Measurements from ENCODE around the gene DGKI. TPM values are rescaled to one million over a fixed set of nuclear protein-coding genes. Genes with fewer than 3 reads are reported as not detected.

Gene DGKI
- total RNA-seq, 2 donors from 2014 or later, result 1.5 to 4.4 TPM

DNA sequence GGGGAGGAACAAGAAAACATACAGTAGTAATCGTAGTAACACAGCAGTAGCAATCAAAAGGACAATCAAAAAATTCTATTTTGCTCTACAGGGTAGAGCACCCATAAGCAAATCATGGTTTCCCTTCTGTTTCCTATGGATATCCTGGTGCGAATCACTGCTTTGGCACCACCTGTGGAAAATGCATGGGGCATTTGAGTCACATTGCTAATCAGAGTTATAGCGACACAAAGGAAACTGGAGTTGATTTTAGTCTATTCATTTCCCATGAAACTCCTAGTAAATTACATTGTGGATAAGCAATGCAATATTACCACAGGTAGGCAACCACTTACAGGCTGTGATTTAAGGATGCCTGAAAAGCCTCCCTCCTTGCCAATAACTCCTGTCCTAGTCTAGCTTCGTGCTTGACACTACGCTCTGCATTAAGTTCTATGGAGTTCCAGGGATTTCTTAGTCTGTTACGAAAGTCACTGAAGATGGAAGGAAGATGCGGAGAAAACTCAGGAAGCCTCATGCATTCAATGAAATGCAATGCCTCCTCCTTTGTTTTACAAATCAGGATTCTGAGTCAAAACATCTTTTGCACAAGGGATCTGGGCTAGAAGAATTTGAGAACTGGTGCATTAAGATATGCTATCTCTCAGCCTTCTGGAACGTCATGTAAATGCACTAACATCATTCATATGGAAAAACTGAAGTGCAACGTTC lies 188.4 kb downstream of the DGKI start:
- no peaks in the 10 kb centered on the region for H3K9me3 Mint-ChIP-seq
- ATAC-seq, result no peak
- peaks cover 12 to 31% of the 10 kb centered on the region in 2 donors for H3K27me3 Mint-ChIP-seq
- no peak for DNase-seq (ENCODE audit: low spot score)
- no peaks in the 10 kb centered on the region for H3K36me3 Mint-ChIP-seq
- H3K4me3 Mint-ChIP-seq, result no peak overlapping the region
- H3K27ac Mint-ChIP-seq, result no peak overlapping the region
- H3K4me1 Mint-ChIP-seq (ENCODE audit: low read depth in 2 of 2), result no peaks in the 10 kb centered on the region

DNA sequence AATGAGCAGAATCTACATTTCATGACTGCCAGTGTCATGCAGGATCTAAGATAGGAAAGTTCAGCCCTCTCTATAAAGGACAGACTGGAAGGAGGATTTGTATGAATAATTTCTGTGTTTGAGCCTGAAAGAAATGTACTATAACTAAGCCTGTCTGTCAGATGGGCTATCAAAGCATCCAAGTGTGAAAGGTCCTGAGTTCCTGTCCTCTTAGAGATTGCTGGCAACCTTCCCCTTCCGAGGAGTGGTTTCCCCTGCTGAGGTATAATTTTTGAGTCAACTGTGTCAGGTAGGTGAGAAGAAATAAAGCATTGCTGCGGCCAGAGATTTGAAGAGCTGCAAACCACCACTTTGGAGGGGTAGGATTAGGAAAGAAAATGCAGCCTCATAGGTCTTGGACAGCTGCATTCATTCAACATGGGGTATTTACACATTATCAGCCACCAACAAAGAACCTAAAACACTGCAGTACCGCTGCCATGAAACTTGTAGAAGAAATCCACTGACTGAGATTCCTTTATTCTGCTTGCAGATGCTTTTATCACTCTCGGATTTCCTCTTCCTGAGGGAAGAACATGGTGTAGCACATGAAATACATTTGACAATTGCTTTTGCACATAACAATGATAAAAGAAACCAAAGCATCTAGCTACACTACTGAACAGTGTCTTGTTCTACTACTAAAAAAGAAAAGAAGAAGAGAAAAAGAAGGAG lies 189.1 kb downstream of the DGKI start:
- Mint-ChIP-seq H3K27me3 (peaks cover 12 to 26% of the 10 kb centered on the region in 2 donors), H3K9me3 (no peaks in the 10 kb centered on the region), H3K4me3 (no peak overlapping the region), H3K27ac (no peak overlapping the region), H3K4me1 (ENCODE audit: low read depth in 2 of 2) (no peaks in the 10 kb centered on the region), H3K36me3 (no peaks in the 10 kb centered on the region)
- ATAC-seq (no peak), DNase-seq (ENCODE audit: low spot score) (no peak)

DNA sequence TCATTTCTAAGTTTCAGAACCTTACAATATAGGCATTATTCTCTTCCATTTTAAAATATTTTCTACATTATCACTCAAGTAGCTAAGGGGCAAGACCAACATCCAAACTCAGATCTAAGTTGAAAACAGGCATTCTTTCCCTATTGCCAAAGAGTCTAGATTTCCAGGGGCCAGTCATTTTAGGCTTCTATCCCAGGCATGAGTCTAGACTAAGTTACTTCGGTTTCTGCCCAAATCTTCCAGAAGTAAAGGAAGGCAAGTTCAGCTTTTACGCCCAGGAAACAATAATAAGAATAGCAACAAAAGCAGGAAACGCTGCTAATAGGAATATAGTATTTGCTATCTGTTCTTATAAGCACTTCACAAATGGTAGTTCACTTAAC lies 189.9 kb downstream of the DGKI start:
- H3K4me3 Mint-ChIP-seq, result no peak overlapping the region
- DNase-seq (ENCODE audit: low spot score), result no peak
- no peaks in the 10 kb centered on the region for H3K9me3 Mint-ChIP-seq
- no peak overlapping the region for H3K27ac Mint-ChIP-seq
- H3K27me3 Mint-ChIP-seq, result peaks cover 12 to 26% of the 10 kb centered on the region in 2 donors
- H3K4me1 Mint-ChIP-seq (ENCODE audit: low read depth in 2 of 2), result no peaks in the 10 kb centered on the region
- no peak for ATAC-seq
- H3K36me3 Mint-ChIP-seq, result no peaks in the 10 kb centered on the region

DNA sequence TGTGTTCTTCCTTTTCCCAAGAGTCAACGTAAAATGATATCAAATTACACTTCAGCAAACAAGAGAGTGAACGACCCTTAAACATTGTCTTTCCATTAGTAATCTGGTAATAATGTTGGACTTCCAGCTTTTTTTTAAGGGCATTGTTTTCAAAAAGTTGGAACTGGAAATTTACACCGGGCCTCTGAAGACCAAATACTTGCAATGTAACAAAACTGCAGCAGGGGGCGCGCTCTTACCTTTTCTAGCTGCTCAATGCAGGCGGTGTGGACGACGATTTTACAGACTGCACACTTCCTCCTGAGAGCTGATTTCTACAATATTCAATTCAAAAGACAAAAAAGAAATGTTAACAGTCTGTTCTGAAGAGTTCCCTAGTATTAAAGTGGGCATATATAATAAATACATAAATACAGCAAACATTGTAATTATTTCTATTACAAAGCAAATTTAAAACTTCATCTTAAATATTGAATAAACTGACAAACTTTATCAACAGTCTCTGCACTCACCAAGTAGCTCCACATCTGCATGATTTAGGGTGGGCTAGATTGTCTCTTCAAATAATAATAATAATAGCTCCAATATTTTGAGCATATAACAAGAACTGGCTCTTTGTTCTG lies 190.4 kb downstream of the DGKI start:
- Mint-ChIP-seq H3K36me3 (no peaks in the 10 kb centered on the region), H3K27me3 (peaks cover 12 to 26% of the 10 kb centered on the region in 2 donors), H3K4me1 (ENCODE audit: low read depth in 2 of 2) (no peaks in the 10 kb centered on the region), H3K9me3 (no peaks in the 10 kb centered on the region), H3K27ac (no peak overlapping the region), H3K4me3 (no peak overlapping the region)
- DNase-seq (ENCODE audit: low spot score) (peak; percentile 64), ATAC-seq (peak in 1 of 2 donors; percentile 46)

DNA sequence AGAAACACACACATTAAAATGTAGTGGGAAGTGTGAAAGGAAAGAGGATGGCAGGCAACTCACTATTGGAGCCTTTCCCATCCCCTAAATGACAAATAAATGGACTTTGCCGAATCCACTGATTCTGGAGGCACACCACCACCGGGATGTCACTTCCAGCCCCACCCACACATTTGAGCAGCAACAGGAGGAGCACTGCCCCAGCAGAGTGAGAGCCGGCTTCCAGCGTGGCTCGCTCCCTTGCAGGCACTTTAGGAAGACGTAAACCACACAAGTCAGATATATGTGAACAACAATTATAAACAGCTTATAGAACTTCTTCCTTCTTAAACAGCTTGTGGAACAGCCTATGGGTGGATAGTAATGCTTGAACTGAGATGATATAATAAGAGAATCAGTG lies 191.0 kb downstream of the DGKI start:
- Mint-ChIP-seq H3K27me3 (peaks cover 12 to 25% of the 10 kb centered on the region in 2 donors), H3K4me1 (ENCODE audit: low read depth in 2 of 2) (no peaks in the 10 kb centered on the region), H3K9me3 (no peaks in the 10 kb centered on the region), H3K27ac (no peak overlapping the region), H3K36me3 (no peaks in the 10 kb centered on the region), H3K4me3 (no peak overlapping the region)
- ATAC-seq (no peak), DNase-seq (ENCODE audit: low spot score) (no peak)

DNA sequence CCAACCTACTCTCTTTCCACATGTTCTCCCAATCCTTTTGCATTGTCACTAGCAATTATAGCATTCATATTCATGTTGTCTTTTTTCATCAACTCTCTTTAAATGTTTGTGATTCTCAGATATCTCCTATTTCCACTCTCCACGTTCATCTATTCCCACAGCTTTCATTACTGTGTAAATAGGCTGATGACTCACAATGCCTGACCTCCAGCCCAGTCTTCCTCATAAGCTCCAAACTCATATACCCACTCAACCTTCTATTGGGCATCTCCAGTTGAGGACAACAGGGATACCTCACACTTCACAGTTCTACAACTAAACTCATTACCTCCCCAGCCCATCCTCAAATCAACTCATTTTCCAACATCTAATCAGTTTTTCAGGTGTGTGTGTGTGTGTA lies 194.1 kb downstream of the DGKI start:
- H3K27ac Mint-ChIP-seq, result no peak overlapping the region
- no peak for DNase-seq (ENCODE audit: low spot score)
- peaks cover 5 to 13% of the 10 kb centered on the region in 2 donors for H3K27me3 Mint-ChIP-seq
- no peak for ATAC-seq
- H3K9me3 Mint-ChIP-seq, result no peaks in the 10 kb centered on the region
- no peaks in the 10 kb centered on the region for H3K36me3 Mint-ChIP-seq
- H3K4me1 Mint-ChIP-seq (ENCODE audit: low read depth in 2 of 2), result no peaks in the 10 kb centered on the region
- no peak overlapping the region for H3K4me3 Mint-ChIP-seq

DNA sequence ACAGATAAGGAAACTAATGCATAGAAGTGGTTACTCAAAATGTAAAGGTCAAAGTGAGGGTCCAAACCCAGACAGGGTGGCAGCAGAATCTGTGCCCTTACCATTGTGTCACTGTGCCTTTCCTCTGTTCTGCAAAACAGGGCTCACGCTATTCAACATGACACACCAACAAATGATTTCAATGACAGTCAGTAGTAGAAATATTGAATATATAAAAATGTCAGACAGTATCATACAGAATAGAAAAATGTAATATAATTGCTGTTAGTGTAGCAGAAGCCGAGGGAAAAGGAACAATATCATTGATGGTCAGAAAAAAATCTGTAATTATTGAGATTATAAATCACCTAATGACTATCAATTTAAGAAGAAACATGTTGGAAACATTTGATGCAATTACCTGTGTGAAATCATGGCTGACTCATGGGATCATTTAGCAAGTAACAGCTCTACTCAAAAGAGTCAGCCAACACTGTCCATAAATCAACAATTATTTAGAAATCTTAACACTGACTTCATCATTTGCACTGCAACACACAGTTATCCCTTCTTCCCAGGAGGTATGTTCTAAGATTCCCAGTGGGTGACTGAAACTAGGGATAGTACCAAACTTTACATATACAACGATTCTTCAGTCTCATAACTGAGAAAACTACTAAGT lies 198.7 kb downstream of the DGKI start:
- no peak for DNase-seq (ENCODE audit: low spot score)
- Mint-ChIP-seq H3K9me3 (no peaks in the 10 kb centered on the region), H3K36me3 (no peaks in the 10 kb centered on the region), H3K4me3 (no peak overlapping the region), H3K27ac (no peak overlapping the region), H3K27me3 (peaks cover 0 to 3% of the 10 kb centered on the region in 2 donors), H3K4me1 (ENCODE audit: low read depth in 2 of 2) (no peaks in the 10 kb centered on the region)
- no peak for ATAC-seq

DNA sequence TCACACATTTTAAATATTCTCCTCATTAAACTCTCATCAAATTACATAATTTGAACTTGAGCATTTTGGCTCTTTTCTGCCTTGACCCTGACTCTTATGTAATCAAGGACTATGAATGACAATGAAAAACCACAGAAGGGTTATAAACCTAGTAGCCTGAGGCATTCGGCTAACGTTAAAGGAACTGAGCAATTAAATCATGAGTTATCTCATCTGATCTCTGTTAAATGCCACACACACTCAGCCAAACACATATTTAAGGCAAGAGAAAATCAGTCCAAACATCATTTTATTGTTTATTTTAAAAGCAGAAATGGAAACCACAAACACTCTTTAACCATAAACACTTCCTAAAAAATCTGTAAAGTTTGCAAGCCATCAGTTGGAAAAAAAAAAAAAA lies 204.3 kb downstream of the DGKI start:
- no peak for ATAC-seq
- H3K27ac Mint-ChIP-seq, result no peak overlapping the region
- H3K36me3 Mint-ChIP-seq, result no peaks in the 10 kb centered on the region
- H3K9me3 Mint-ChIP-seq, result peaks cover 4% of the 10 kb centered on the region
- H3K4me3 Mint-ChIP-seq, result no peak overlapping the region
- H3K27me3 Mint-ChIP-seq, result peaks cover 0 to 10% of the 10 kb centered on the region in 2 donors
- no peak for DNase-seq (ENCODE audit: low spot score)
- peaks cover 0 to 6% of the 10 kb centered on the region in 2 donors for H3K4me1 Mint-ChIP-seq (ENCODE audit: low read depth in 2 of 2)

DNA sequence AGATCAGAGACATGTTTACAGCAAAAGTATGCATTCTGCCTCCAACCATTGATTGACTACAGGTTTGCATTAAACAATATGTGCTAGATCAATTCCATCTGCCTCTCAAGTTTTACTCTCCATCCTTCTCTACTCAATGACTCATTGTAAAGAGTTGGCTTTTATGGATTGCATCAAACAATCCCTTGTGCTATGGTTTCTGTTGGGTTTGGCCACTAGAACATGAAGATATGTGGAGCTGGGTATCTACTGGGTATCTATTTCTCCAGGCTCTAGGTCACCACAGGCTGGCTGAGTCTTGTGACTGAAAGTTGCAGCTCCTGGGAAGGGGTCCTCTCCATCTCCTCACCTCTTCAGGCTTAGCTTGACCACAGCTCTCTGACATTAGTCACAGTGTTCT lies 204.7 kb downstream of the DGKI start:
- Mint-ChIP-seq H3K4me3 (no peak overlapping the region), H3K4me1 (ENCODE audit: low read depth in 2 of 2) (peaks cover 0 to 6% of the 10 kb centered on the region in 2 donors), H3K36me3 (no peaks in the 10 kb centered on the region), H3K27ac (no peak overlapping the region), H3K27me3 (peaks cover 0 to 7% of the 10 kb centered on the region in 2 donors), H3K9me3 (peaks cover 4% of the 10 kb centered on the region)
- DNase-seq (ENCODE audit: low spot score) (no peak), ATAC-seq (no peak)

DNA sequence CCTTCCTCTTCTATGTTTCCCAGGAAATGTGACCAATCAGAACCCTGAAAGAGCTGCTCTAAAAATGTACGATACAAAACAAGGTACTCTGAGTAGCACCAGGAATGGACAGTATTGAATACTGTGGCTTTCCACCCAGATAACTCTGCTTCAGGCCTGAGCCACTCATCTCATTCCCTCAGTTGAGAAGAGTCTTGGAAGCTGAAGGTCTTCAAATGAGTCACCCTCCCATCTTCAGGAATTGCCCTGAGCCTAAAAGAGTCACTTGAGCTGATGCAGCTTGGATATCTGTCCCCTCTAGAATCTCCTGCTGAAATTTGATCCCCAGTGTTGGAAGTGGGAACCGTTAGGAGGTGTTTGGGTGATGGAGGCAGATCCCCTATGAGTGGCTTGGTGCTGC lies 210.4 kb downstream of the DGKI start:
- no peak overlapping the region for H3K27ac Mint-ChIP-seq
- no peak for DNase-seq (ENCODE audit: low spot score)
- no peaks in the 10 kb centered on the region for H3K9me3 Mint-ChIP-seq
- peaks cover 2 to 4% of the 10 kb centered on the region in 2 donors for H3K27me3 Mint-ChIP-seq
- H3K36me3 Mint-ChIP-seq, result no peaks in the 10 kb centered on the region
- no peak overlapping the region for H3K4me3 Mint-ChIP-seq
- peak in 1 of 2 donors; percentile 20 for ATAC-seq
- no peaks in the 10 kb centered on the region for H3K4me1 Mint-ChIP-seq (ENCODE audit: low read depth in 2 of 2)

DNA sequence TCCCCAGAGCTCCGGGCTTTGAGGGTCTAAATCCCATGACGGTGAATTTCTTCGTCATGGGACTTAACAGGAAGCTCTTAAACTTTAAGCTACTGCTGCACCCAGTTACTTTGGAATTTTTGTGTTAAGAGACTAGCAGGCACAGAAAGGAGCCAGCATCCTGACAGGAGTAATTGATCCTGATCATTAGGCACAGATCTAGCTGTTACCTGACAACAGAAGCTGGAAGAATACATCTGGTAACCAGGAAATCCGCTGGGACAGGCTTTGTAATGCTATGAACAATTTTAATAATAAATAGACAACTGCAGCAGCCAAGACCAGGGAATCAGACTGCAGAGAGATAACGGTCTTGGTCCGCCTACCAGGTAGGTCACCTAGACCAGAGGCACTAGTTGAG lies 210.9 kb downstream of the DGKI start:
- no peaks in the 10 kb centered on the region for H3K4me1 Mint-ChIP-seq (ENCODE audit: low read depth in 2 of 2)
- H3K27me3 Mint-ChIP-seq, result peaks cover 6 to 7% of the 10 kb centered on the region in 2 donors
- DNase-seq (ENCODE audit: low spot score) (no peak), ATAC-seq (no peak)
- no peak overlapping the region for H3K4me3 Mint-ChIP-seq
- no peak overlapping the region for H3K27ac Mint-ChIP-seq
- H3K9me3 Mint-ChIP-seq, result no peaks in the 10 kb centered on the region
- no peaks in the 10 kb centered on the region for H3K36me3 Mint-ChIP-seq

DNA sequence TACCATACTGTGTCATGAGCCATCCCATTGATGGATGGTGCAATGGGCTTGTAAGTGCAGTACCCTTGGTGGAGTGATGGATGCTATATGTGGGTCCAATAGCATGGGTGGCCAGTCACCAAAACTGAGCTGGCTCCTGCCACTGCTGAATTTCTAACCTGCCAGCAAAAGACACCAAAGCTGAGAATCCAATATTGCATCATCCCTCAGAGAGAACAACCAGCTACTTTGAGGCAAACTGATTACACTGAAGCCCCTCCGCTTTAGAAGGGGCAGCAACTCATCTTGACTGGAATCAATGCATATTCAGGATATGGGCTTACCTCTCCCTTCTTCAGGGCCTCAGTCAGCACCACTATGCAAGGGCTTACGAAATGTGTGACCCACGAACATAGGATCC lies 211.6 kb downstream of the DGKI start:
- ATAC-seq (peak in 1 of 2 donors; percentile 52), DNase-seq (ENCODE audit: low spot score) (no peak)
- H3K27me3 Mint-ChIP-seq, result peaks cover 6 to 7% of the 10 kb centered on the region in 2 donors
- no peaks in the 10 kb centered on the region for H3K4me1 Mint-ChIP-seq (ENCODE audit: low read depth in 2 of 2)
- no peaks in the 10 kb centered on the region for H3K36me3 Mint-ChIP-seq
- no peak overlapping the region for H3K4me3 Mint-ChIP-seq
- no peaks in the 10 kb centered on the region for H3K9me3 Mint-ChIP-seq
- H3K27ac Mint-ChIP-seq, result no peak overlapping the region

DNA sequence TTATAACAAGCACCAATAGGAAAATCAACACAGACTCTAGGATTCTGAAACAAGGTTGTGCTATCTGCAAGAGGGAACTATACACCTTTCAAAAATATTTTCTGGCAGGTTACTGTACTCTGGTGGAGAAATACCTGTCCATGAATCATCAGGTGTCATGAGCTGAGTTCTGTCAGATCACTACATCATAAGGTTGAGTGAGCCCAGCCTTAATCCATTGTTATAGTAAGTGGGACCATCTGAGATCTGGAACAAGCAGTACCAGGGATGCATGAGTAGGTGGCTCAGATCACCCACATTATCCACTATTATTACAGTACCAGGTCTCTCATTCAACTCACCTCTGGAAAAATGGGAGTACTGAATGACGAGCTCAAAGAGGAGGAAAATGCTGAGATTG lies 212.4 kb downstream of the DGKI start:
- Mint-ChIP-seq H3K9me3 (no peaks in the 10 kb centered on the region), H3K4me3 (no peak overlapping the region), H3K27ac (no peak overlapping the region), H3K4me1 (ENCODE audit: low read depth in 2 of 2) (no peaks in the 10 kb centered on the region), H3K27me3 (peaks cover 6 to 7% of the 10 kb centered on the region in 2 donors), H3K36me3 (no peaks in the 10 kb centered on the region)
- no peak for ATAC-seq
- DNase-seq (ENCODE audit: low spot score), result no peak

DNA sequence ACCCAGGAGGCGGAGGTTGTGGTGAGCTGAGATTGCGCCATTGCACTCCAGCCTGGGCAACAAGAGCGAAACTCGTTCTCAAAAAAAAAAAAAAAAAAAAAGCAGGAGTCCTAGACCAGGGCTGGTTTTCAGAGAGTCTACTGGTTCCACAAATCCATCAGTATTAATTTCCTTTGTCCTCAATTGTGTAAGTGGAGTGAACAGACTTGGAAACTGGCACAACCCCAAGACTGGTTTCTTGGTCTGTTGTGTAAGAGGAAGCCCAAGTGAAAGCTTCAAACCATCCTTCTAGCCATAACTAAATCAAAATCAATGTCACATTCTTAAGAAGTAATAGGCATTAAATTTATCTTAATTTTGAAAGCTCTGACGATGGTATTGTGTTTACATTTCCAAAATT lies 213.6 kb downstream of the DGKI start:
- peaks cover 6 to 8% of the 10 kb centered on the region in 2 donors for H3K27me3 Mint-ChIP-seq
- no peak for DNase-seq (ENCODE audit: low spot score)
- no peaks in the 10 kb centered on the region for H3K36me3 Mint-ChIP-seq
- H3K4me1 Mint-ChIP-seq (ENCODE audit: low read depth in 2 of 2), result no peaks in the 10 kb centered on the region
- no peaks in the 10 kb centered on the region for H3K9me3 Mint-ChIP-seq
- no peak for ATAC-seq
- no peak overlapping the region for H3K27ac Mint-ChIP-seq
- H3K4me3 Mint-ChIP-seq, result no peak overlapping the region
